HG03442 (cell line): ENCODE measurements around the gene TMEM91.
"Not testable (repeated sequence)": the region's sequence is repeated elsewhere in the genome, so short reads cannot be mapped to it uniquely, and the experiment has no call there.

Source experiments
- ATAC-seq: cut with Tn5 transposase; IDR thresholded peaks from one replicate; pipeline ENCODE4 v1.9.1; 2021; ENCODE audit warnings: mild to moderate bottlenecking, moderate library complexity; ENCODE audit not compliant: unreplicated experiment

TMEM91 gene

GRCh38 chr19:41376241-41376997, at the start of gene TMEM91:
TMEM91 (plus strand) TSS chr19:41376533; CDS start chr19:41378310, 1,777 bp downstream.
- no peak for ATAC-seq

- no peak for ATAC-seq
Observed at GRCh38 chr19:41327076-41327575, 49.2 kb upstream of the TMEM91 start.

GRCh38 chr19:41327576-41328156, 48.7 kb upstream of the TMEM91 start:
- peak; percentile 42 for ATAC-seq

- peak; percentile 20 for ATAC-seq
Observed at GRCh38 chr19:41328157-41328841, 48.0 kb upstream of the TMEM91 start.

GRCh38 chr19:41328842-41329225, 47.5 kb upstream of the TMEM91 start:
- no peak for ATAC-seq

- no peak for ATAC-seq
Observed at GRCh38 chr19:41330481-41330880, 45.9 kb upstream of the TMEM91 start.

GRCh38 chr19:41330946-41331678, 45.2 kb upstream of the TMEM91 start:
- ATAC-seq, result no peak

GRCh38 chr19:41332000-41332399, 44.3 kb upstream of the TMEM91 start:
- no peak for ATAC-seq

GRCh38 chr19:41332468-41332867, 43.9 kb upstream of the TMEM91 start:
- ATAC-seq, result no peak

- ATAC-seq, result no peak
Observed at GRCh38 chr19:41334793-41335192, 41.5 kb upstream of the TMEM91 start.

- no peak for ATAC-seq
Observed at GRCh38 chr19:41335467-41335866, 40.9 kb upstream of the TMEM91 start.

GRCh38 chr19:41339936-41340335, 36.4 kb upstream of the TMEM91 start:
- ATAC-seq, result no peak

- no peak for ATAC-seq
Observed at GRCh38 chr19:41341669-41342490, 34.5 kb upstream of the TMEM91 start.

- no peak for ATAC-seq
Observed at GRCh38 chr19:41344162-41344561, 32.2 kb upstream of the TMEM91 start.

GRCh38 chr19:41346916-41347315, 29.4 kb upstream of the TMEM91 start:
- not testable (repeated sequence) for ATAC-seq

GRCh38 chr19:41350735-41351338, 25.5 kb upstream of the TMEM91 start:
- ATAC-seq, result no peak

- ATAC-seq, result peak; percentile 26
Observed at GRCh38 chr19:41351339-41352245, 24.7 kb upstream of the TMEM91 start.

GRCh38 chr19:41352279-41352608, 24.1 kb upstream of the TMEM91 start:
- no peak for ATAC-seq
